IPS DF 6.9 (cell line): ENCODE results near the gene MKS1.

Source experiments
- DNase-seq: peaks from one replicate; pipeline ENCODE4 v3.0.0-alpha.2; 2013; ENCODE audit warnings: low read depth, low spot score
- H3K27ac ChIP-seq: one replicate; pipeline ENCODE4 v1.5.1; 2013; ENCODE audit warnings: low read length, control low read depth
- H3K27me3 ChIP-seq: 2 replicates; pipeline ENCODE4 v1.6.1; 2013; ENCODE audit warnings: mild to moderate bottlenecking, low read length; ENCODE audit not compliant: control insufficient read depth, insufficient read depth
- H3K36me3 ChIP-seq: 2 replicates; pipeline ENCODE4 v1.6.1; 2013; ENCODE audit warnings: low read length; ENCODE audit not compliant: control insufficient read depth, insufficient read depth
- H3K4me1 ChIP-seq: 2 replicates; pipeline ENCODE4 v1.6.1; 2013; ENCODE audit warnings: low read length; ENCODE audit not compliant: control insufficient read depth, insufficient read depth
- H3K4me3 ChIP-seq: 2 replicates; pipeline ENCODE4 v1.5.1; 2013; ENCODE audit warnings: mild to moderate bottlenecking, low read length
- H3K9me3 ChIP-seq: 2 replicates; pipeline ENCODE4 v1.6.1; 2013; ENCODE audit warnings: low read length, inconsistent platforms; ENCODE audit not compliant: control insufficient read depth, insufficient read depth
- WGBS: extraction: QIAGEN DNeasy Blood & Tissue Kit; methylation state at CpG from one replicate; pipeline ENCODE4 v1.1.7; 2013; ENCODE audit warnings: mixed read lengths, missing lambda C conversion rate; ENCODE audit not compliant: insufficient read length, insufficient coverage; 5-methylcytosine and 5-hydroxymethylcytosine counted together

MKS1 gene

DNA sequence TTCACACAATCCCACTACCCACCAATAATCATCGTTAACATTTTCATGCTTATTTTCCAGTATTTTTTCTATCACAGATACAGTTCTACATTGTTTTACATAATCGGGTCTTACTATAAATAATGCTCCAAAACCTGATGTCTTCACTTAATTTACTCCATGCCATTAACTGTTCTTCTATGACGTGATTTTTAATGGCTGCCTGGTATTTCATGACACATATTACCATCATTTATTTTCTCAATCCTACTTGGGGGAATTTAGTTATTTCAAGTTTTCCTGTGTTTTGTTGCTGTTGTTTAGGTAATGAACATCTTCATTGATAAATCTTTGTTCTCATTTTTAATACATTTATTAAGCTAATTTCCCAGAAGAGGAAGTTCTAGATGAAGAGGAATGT lies 34.0 kb upstream of the MKS1 start:
- no peak for DNase-seq
- no peaks in the 10 kb centered on the region for H3K36me3 ChIP-seq
- no peak overlapping the region for H3K27ac ChIP-seq
- peaks cover 2% of the 10 kb centered on the region; the same call in 1 of the 2 replicates for H3K9me3 ChIP-seq
- H3K4me3 ChIP-seq, result no peak overlapping the region
- peaks cover 25% of the 10 kb centered on the region for H3K27me3 ChIP-seq
- 97% methylated on average over 2 of the region's 3 CpGs for WGBS
- H3K4me1 ChIP-seq, result peaks cover 1% of the 10 kb centered on the region; the same call in 1 of the 2 replicates

DNA sequence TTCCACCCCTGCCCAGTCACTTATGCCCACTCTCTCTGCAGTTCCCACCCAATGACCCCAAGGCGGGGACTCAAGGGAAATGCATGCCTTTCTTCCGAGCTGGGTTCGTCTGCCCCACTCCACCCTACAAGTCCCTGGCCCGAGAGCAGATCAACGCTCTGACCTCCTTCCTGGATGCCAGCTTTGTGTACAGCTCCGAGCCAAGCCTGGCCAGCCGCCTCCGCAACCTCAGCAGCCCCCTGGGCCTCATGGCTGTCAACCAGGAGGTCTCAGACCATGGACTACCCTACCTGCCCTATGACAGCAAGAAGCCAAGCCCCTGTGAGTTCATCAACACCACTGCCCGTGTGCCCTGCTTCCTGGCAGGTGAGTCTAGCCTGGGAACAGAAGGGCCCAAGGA lies 33.1 kb upstream of the MKS1 start:
- peaks cover 27% of the 10 kb centered on the region for H3K27me3 ChIP-seq
- WGBS, result no CpG with 5 or more reads among the region's 9 CpGs
- no peak for DNase-seq

GRCh38 chr17:58250344-58251011 lies 31.4 kb upstream of the MKS1 start:
- Histone ChIP-seq H3K36me3 (no peaks in the 10 kb centered on the region), H3K27me3 (peaks cover 27% of the 10 kb centered on the region), H3K27ac (no peak overlapping the region), H3K4me1 (peaks cover 1% of the 10 kb centered on the region; the same call in 1 of the 2 replicates), H3K9me3 (peaks cover 2% of the 10 kb centered on the region; the same call in 1 of the 2 replicates), H3K4me3 (no peak overlapping the region)
- no CpG with 5 or more reads among the region's 12 CpGs for WGBS
- DNase-seq, result no peak

More for the DNA sequence above, 33.1 kb upstream of the MKS1 start:
- H3K4me1 ChIP-seq, result peaks cover 1% of the 10 kb centered on the region; the same call in 1 of the 2 replicates
- no peak overlapping the region for H3K27ac ChIP-seq
- no peaks in the 10 kb centered on the region for H3K36me3 ChIP-seq
- no peak overlapping the region for H3K4me3 ChIP-seq
- H3K9me3 ChIP-seq, result peaks cover 2% of the 10 kb centered on the region; the same call in 1 of the 2 replicates

DNA sequence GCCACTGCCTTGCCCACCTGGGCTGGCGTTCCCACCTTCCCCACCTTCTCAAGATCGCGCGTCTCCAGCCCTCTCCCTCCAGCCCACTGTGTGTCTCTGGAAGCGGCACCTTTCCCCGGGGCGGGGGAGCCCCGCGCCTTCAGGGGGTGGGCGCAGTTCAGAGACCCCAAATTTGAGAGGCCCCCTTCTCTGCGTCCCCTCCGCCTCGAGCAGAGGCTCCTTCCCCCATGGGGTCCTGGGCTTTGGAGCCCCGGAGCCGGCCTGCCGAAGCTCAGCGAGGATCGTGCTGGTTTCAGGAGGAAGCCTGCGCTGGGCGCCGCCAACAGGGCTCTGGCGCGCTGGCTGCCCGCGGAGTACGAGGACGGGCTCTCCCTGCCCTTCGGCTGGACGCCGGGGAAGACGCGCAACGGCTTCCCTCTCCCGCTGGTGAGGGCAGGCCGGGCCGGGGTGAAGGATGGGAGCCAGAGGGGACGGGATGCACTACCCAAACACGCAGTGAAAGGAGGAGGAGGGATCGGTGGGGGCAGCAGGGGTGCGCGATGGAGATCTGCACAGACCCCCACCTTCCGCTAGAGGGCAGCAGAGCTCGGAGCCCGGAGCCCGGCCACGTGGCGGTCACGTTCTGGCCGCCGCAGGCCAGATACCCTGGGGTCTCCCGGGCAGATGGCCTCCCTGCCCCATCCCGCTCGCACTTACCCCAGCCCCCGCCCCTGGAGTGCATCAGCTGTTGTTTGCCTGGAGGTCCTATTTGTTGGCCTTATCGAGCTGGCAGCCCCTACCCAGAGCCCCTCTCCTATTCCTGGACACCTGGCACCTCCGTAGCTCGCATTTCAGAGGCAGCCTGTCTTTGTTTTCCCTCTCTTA lies 30.4 kb upstream of the MKS1 start:
- Histone ChIP-seq H3K36me3 (no peaks in the 10 kb centered on the region), H3K9me3 (peaks cover 2% of the 10 kb centered on the region; the same call in 1 of the 2 replicates), H3K27me3 (peaks cover 27% of the 10 kb centered on the region), H3K4me1 (peaks cover 1% of the 10 kb centered on the region; the same call in 1 of the 2 replicates), H3K4me3 (peak overlapping the region; percentile 27; the same call in 1 of the 2 replicates), H3K27ac (no peak overlapping the region)
- WGBS, result no CpG with 5 or more reads among the region's 57 CpGs
- peak; percentile 55 for DNase-seq

GRCh38 chr17:58248955-58249269 lies 29.9 kb upstream of the MKS1 start:
- H3K4me3 ChIP-seq, result no peak overlapping the region; the same call in 1 of the 2 replicates
- WGBS, result no CpG with 5 or more reads among the region's 10 CpGs
- H3K27me3 ChIP-seq, result peaks cover 27% of the 10 kb centered on the region
- peaks cover 2% of the 10 kb centered on the region; the same call in 1 of the 2 replicates for H3K9me3 ChIP-seq
- no peak overlapping the region for H3K27ac ChIP-seq
- DNase-seq, result no peak
- no peaks in the 10 kb centered on the region for H3K36me3 ChIP-seq
- peaks cover 1% of the 10 kb centered on the region; the same call in 1 of the 2 replicates for H3K4me1 ChIP-seq

DNA sequence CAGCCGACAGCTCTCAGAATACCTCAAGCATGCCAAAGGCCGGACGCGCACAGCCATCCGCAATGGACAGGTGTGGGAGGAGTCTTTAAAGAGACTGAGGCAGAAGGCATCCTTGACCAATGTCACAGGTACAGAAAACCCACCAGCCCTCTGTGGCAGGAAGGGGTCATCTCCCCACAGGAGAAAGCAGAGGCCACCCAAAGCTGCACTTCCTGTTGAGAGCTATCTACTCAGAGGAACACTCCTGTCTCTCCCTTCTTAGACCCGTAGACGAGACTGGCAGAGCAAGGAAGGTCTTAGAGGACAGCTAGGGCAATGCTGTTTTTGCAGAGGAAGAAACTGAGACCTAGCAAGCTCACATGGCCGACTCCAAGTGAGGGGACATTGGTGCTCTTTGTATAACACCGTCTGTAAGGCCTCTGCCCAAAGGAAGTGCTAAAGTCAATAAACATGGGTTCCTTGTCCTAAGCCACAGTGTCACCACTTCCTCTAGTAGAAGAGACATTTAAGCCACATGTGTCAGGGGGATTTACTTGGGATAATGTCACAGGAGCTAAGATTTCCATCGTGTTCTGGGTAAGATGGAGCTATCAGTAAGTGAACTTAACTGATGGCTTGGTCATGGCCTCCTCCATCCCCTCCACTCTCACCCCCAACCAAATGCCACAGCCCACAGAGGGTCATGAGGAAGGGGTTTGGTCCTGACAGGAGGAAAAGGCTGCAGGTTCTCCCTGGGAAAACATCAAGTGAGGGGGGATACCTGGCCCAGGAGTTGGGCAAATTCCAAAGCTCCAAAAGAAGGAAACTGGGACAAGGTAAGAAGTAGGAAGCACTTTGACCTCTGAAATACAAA lies 28.7 kb upstream of the MKS1 start:
- no peak overlapping the region for H3K27ac ChIP-seq
- no peak overlapping the region for H3K4me3 ChIP-seq
- H3K27me3 ChIP-seq, result peaks cover 27% of the 10 kb centered on the region
- peaks cover 2% of the 10 kb centered on the region; the same call in 1 of the 2 replicates for H3K9me3 ChIP-seq
- no peaks in the 10 kb centered on the region for H3K36me3 ChIP-seq
- DNase-seq, result no peak
- H3K4me1 ChIP-seq, result peaks cover 1% of the 10 kb centered on the region; the same call in 1 of the 2 replicates
- WGBS, result no CpG with 5 or more reads among the region's 10 CpGs

DNA sequence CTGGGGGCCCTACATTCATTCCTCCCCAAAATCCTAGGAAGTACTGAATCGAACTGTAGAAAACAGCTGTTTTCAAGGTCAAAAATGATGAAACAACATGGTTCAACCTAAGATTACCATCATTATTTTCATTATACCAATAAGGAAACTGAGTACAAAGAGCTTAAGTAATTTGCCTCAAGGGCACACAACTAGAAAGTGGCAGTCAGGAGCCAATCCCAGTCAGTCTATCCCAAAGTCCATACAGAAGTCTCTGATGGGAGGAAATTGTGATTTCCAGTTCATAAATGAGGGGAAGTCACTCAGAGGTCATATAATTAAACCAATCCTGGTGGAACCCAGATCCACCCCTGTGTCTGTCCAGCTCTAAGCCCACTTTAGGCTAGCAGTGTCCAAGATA lies 27.7 kb upstream of the MKS1 start:
- no peak overlapping the region for H3K4me3 ChIP-seq
- H3K27me3 ChIP-seq, result peaks cover 27% of the 10 kb centered on the region
- peaks cover 1% of the 10 kb centered on the region; the same call in 1 of the 2 replicates for H3K4me1 ChIP-seq
- H3K27ac ChIP-seq, result no peak overlapping the region
- peaks cover 2% of the 10 kb centered on the region; the same call in 1 of the 2 replicates for H3K9me3 ChIP-seq
- no CpG with 5 or more reads among the region's 1 CpG for WGBS
- no peaks in the 10 kb centered on the region for H3K36me3 ChIP-seq
- no peak for DNase-seq

- DNase-seq, result no peak
- no CpG with 5 or more reads among the region's 13 CpGs for WGBS
- Histone ChIP-seq H3K4me1 (peaks cover 1% of the 10 kb centered on the region; the same call in 1 of the 2 replicates), H3K9me3 (peaks cover 2% of the 10 kb centered on the region; the same call in 1 of the 2 replicates), H3K27ac (no peak overlapping the region), H3K27me3 (peaks cover 24% of the 10 kb centered on the region), H3K36me3 (no peaks in the 10 kb centered on the region), H3K4me3 (no peak overlapping the region)
These were observed 27.2 kb upstream of the MKS1 start for GRCh38 chr17:58246104-58246740.

GRCh38 chr17:58245428-58246103 lies 26.5 kb upstream of the MKS1 start:
- no CpG with 5 or more reads among the region's 10 CpGs for WGBS
- Histone ChIP-seq H3K4me3 (no peak overlapping the region), H3K9me3 (peaks cover 2% of the 10 kb centered on the region; the same call in 1 of the 2 replicates), H3K27ac (no peak overlapping the region), H3K4me1 (peaks cover 1% of the 10 kb centered on the region; the same call in 1 of the 2 replicates), H3K36me3 (no peaks in the 10 kb centered on the region), H3K27me3 (peaks cover 21% of the 10 kb centered on the region)
- DNase-seq, result no peak
